ENCODE measurements around the gene PITPNC1. TPM values are rescaled to one million over a fixed set of nuclear protein-coding genes. Genes with fewer than 3 reads are reported as not detected.
A peak's percentile ranks its signal among the peaks of the same experiment; 100 is the strongest.

Gene PITPNC1
- total and polyA plus RNA-seq, 2 of the 13 experiments (the other 11 are each of a cell fraction or from before 2014, with no cell fraction given) = 4.1 to 5.7 TPM

GRCh38 chr17:67639979-67640378 lies 262.9 kb downstream of the PITPNC1 start (continued):
- TF ChIP-seq, protein P1, sequence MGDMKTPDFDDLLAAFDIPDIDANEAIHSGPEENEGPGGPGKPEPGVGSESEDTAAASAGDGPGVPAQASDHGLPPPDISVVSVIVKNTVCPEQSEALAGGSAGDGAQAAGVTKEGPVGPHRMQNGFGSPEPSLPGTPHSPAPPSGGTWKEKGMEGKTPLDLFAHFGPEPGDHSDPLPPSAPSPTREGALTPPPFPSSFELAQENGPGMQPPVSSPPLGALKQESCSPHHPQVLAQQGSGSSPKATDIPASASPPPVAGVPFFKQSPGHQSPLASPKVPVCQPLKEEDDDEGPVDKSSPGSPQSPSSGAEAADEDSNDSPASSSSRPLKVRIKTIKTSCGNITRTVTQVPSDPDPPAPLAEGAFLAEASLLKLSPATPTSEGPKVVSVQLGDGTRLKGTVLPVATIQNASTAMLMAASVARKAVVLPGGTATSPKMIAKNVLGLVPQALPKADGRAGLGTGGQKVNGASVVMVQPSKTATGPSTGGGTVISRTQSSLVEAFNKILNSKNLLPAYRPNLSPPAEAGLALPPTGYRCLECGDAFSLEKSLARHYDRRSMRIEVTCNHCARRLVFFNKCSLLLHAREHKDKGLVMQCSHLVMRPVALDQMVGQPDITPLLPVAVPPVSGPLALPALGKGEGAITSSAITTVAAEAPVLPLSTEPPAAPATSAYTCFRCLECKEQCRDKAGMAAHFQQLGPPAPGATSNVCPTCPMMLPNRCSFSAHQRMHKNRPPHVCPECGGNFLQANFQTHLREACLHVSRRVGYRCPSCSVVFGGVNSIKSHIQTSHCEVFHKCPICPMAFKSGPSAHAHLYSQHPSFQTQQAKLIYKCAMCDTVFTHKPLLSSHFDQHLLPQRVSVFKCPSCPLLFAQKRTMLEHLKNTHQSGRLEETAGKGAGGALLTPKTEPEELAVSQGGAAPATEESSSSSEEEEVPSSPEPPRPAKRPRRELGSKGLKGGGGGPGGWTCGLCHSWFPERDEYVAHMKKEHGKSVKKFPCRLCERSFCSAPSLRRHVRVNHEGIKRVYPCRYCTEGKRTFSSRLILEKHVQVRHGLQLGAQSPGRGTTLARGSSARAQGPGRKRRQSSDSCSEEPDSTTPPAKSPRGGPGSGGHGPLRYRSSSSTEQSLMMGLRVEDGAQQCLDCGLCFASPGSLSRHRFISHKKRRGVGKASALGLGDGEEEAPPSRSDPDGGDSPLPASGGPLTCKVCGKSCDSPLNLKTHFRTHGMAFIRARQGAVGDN (CRISPR knock-in tag; IDR thresholded peaks at IDR 0.05) = 0 out of 2 replicates have a peak, but pooled peaks have one; percentile 15
- TF ChIP-seq, protein P2, sequence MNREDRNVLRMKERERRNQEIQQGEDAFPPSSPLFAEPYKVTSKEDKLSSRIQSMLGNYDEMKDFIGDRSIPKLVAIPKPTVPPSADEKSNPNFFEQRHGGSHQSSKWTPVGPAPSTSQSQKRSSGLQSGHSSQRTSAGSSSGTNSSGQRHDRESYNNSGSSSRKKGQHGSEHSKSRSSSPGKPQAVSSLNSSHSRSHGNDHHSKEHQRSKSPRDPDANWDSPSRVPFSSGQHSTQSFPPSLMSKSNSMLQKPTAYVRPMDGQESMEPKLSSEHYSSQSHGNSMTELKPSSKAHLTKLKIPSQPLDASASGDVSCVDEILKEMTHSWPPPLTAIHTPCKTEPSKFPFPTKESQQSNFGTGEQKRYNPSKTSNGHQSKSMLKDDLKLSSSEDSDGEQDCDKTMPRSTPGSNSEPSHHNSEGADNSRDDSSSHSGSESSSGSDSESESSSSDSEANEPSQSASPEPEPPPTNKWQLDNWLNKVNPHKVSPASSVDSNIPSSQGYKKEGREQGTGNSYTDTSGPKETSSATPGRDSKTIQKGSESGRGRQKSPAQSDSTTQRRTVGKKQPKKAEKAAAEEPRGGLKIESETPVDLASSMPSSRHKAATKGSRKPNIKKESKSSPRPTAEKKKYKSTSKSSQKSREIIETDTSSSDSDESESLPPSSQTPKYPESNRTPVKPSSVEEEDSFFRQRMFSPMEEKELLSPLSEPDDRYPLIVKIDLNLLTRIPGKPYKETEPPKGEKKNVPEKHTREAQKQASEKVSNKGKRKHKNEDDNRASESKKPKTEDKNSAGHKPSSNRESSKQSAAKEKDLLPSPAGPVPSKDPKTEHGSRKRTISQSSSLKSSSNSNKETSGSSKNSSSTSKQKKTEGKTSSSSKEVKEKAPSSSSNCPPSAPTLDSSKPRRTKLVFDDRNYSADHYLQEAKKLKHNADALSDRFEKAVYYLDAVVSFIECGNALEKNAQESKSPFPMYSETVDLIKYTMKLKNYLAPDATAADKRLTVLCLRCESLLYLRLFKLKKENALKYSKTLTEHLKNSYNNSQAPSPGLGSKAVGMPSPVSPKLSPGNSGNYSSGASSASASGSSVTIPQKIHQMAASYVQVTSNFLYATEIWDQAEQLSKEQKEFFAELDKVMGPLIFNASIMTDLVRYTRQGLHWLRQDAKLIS (CRISPR knock-in tag; IDR thresholded peaks at IDR 0.05) = no peak
- TF ChIP-seq ARHGAP35 (CRISPR knock-in tag; IDR thresholded peaks at IDR 0.05; ENCODE audit: borderline replicate concordance) = no peak
- TF ChIP-seq HIVEP1 (CRISPR knock-in tag; IDR thresholded peaks at IDR 0.05) = no peak
- TF ChIP-seq ZNF124 (CRISPR knock-in tag; IDR thresholded peaks at IDR 0.05) = no peak
- no peak for TF ChIP-seq TBX2 (CRISPR knock-in tag; IDR thresholded peaks at IDR 0.05; ENCODE audit: borderline replicate concordance)
